GM04503 (cell line): ENCODE measurements around the gene ATOH8.

Experiments
- DNase-seq: peaks from one replicate; pipeline ENCODE4 v3.0.0-alpha.2; 2012; ENCODE audit warnings: low read depth

The ATOH8 gene

GRCh38 chr2:85787282-85787980 is 33.6 kb downstream of the ATOH8 start:
- DNase-seq, result no peak

DNA sequence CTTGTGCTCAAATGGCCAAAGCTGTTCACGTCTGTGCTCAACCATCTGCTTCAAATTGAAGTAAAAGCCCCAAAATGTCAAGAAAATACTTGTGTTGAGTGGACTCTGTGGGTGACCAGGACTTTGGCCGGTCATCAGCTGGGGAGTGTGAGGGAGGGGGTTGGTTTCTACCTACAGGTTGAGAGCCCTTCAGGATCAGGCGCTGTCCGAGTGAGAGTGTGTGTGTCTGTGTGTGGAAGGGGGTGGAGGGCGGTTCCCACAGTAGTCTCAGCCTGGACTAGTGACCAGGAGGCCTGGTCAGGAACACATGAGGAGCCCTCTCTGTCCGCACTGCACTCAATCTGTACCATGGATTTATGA is 34.2 kb downstream of the ATOH8 start:
- DNase-seq, result no peak

GRCh38 chr2:85788603-85789002 is 34.8 kb downstream of the ATOH8 start:
- DNase-seq, result no peak

DNA sequence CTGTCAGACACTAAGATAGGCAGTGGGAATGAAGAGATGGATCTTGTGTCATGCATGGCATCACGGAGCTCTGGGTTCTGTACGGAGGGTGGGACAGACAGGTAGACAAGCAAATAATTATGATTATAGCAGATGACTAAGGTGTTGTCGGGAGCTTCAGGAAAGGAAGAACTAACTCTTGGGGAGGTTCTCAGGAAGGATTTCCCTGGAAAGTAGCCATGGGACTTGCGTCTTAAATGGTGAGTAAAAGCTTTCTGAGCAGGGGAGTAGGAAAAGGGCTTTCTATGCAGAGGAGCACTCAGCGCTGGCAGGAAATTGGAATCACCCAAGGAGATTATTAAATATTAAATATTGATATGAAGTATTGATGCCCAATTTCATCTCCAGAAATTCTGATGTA is 35.5 kb downstream of the ATOH8 start:
- no peak for DNase-seq

DNA sequence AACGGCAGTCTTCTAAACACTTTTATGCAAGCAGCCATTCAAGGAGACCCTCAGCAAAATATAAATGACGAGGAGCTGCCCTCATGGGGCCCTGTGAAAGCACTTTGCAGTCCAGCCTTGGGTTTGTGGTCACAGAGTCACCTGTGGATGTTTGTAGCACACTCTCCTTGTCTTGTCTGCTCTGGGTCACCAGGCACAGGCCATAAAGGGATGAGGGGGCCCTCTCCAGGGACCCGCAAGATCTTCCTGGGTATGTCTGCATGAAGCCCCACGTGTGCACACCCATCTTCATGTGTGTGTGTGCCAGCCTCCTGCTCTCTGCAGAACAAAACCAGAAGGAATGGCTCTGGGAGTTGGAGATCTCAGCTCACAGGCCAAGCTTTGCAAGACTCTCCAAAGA is 36.2 kb downstream of the ATOH8 start:
- DNase-seq, result no peak

GRCh38 chr2:85790499-85791188 is 36.9 kb downstream of the ATOH8 start:
- DNase-seq, result no peak

GRCh38 chr2:85791704-85792565 is 38.1 kb downstream of the ATOH8 start:
- no peak for DNase-seq

DNA sequence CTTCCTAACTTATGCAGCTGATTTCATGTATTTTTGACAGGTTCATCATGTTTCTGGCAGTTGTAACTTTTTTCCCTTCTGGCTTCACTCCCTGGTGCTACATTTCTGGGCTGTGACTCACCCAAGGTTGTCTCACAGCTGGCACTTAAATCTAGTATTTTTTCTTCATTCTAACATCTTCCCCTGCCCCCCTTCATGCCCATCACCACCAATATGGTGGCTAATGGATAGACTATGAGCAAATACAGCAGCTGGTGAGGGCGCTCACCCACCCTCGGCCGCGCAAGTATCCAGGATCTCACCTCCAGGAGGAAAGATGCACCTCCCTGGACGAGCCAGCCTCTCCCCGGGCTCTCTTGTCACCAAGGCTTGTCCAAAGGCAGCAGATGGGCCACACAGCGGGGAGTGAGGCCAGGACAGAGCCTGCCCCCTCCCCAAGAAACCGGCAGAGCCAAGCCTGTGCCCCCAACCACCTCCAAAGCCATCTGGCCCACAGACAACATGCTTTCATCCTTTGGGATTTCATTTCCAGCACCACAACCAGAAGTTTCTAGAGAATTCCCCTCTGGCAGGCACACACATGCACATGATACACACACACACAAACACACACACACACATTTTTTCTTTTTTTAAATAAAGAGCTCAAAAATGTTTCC is 39.1 kb downstream of the ATOH8 start:
- DNase-seq, result no peak

GRCh38 chr2:85793584-85793983 is 39.8 kb downstream of the ATOH8 start:
- no peak for DNase-seq

- no peak for DNase-seq
Observed at GRCh38 chr2:85794038-85794441, 40.2 kb downstream of the ATOH8 start.

DNA sequence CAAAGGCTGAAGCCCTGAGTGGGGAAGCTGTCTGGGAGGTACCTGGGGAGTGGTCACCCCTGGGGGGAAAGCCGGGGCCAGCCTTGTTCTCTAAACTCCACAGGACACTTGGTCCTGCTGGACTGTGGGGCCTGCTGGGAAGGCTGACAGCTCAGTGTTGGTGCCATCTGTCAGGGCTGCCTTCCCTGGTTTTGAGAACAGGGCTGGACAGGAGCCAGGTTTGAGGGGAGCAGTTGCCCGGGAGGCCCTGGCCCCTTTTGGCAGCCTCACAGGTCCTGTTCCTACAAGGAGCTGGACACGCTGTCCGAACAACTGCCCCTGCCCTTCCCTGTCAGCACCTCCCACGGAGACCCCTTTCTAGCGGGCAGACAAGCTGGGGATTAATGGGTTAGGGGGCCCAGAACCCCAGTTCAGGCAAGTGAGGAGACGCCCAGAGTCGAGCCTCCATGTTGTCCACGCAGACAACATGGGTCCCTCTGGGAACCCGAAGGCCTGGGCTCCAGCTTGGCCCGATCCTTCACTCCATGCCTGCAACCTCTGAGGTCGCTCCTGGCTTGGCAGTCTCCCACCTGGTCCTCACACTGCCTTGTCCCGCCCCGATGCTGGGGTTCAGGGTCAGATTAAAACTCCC is 40.8 kb downstream of the ATOH8 start:
- no peak for DNase-seq

DNA sequence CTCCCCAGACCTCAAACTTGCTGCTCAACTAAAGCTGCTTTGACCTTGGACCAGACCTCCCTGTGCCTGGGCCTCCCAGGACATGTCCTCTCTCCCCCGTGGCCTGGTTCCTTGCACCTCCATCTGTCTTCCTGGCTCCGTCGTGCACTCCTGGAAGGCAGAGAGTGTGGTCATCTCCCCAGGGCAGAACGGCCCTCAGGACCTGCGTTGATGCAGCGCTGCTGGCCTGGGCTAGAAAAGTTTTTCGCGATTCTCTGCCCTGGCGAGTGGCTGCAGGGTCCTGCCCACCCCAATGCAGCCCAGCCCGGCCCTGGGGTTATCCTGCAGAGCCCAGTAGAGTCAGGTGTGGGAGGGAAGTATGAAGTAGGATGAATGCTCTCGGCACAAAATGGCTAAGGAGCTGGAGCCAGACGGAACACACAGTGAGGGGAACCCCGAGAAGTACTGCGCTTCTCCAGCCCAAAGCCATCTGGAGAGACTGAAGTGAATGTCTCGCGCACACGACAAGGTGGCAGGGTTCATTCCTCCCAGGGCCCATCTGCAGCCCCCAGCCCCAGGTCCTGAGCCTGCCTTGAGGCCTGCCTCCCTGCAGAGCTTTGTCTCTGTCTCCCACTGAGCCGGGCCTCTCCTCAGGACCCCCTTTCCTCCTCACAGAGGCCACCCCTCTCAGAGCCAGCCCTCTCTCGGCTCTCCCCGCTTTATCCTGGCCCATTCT is 41.7 kb downstream of the ATOH8 start:
- no peak for DNase-seq

GRCh38 chr2:85796046-85796340 is 42.2 kb downstream of the ATOH8 start:
- DNase-seq, result no peak

GRCh38 chr2:85796341-85797262 is 42.8 kb downstream of the ATOH8 start:
- DNase-seq, result no peak

- no peak for DNase-seq
Observed at GRCh38 chr2:85797263-85797660, 43.5 kb downstream of the ATOH8 start.

- no peak for DNase-seq
Observed at GRCh38 chr2:85797921-85798320, 44.1 kb downstream of the ATOH8 start.

- no peak for DNase-seq
Observed at GRCh38 chr2:85799215-85799956, 45.6 kb downstream of the ATOH8 start.

DNA sequence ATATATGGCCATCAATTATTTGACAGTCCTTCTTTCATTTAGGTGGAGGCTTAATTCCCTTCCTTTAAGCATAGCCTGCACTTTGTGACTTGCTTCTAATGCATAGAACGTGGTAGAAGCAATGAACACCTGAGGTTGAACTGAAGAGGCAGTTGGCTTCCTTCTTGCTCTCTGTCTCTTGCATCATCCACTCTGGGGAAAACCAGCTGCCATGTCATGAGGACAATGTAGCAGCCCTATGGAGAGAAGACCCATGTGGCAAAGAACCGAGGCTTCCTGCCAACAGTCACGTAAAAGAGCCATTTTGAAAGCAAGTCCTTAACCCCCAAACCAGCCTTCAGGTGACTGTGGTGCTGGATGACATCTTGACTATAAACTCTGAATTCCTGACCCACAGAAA is 46.8 kb downstream of the ATOH8 start:
- no peak for DNase-seq

GRCh38 chr2:85801871-85802270 is 48.1 kb downstream of the ATOH8 start:
- no peak for DNase-seq
